ENCODE measurements around the gene MRPL16.

Gene MRPL16

DNA sequence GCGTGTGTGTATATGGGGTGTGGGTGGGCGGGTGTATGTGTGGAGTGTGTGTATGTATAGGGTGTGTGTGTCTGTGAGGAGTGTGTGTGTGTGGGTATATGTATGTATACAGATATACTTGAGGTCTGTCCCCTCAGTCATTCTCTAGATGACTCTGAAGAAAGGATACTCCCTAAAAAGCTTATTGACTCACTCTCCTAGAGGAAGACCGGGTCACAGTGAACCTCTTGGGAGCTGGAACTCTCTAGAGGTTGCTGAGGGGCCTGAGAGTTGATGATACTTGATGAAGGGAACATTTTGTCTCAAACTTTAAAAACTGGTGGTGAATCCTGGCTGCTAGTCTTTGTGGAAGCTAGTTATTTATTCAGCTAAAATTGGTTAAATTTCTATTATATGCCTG, 40.3 kb downstream of the MRPL16 start:
- DNase-seq: no peak

DNA sequence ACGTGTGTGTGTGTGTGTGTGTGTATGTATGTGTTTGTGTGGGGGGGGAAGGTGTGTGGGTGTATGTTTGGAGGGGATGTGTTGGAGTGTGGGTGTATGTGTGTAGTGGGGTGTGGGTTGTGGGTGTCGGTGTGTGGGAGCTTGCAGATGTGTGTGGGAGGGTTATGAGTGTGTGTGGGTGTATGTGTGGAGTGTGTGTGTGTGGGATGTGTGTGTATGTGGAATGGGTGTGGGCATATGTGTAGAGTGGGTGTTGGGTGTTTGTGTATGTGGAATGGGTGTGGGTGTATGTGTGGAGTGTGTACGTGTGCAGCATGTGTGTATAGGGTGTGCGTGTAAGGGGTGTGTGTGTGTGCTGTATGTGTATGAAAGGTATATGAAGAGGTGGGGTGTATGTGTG, 40.8 kb downstream of the MRPL16 start:
- DNase-seq: peak in 1 of 5 experiments; percentile 13

DNA sequence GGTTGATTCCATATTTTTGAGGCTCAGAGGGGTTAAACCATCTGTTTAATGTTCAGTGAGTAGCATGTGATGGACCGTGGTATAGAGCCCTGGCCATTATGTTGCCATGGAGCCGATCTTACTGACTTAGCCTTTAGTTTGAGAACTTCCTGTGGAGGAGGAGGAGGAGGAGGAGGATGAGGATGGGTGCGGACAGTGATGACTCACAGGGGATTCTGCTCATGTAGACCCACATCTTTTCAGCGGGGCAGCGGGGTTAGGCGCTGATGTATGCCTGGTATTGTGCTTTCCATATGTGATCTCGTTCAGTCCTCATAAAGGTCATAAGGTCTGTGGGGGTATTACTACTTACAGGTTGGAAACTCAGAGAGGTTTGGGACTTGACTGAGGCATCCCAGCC, 41.5 kb downstream of the MRPL16 start:
- no peak for DNase-seq

DNA sequence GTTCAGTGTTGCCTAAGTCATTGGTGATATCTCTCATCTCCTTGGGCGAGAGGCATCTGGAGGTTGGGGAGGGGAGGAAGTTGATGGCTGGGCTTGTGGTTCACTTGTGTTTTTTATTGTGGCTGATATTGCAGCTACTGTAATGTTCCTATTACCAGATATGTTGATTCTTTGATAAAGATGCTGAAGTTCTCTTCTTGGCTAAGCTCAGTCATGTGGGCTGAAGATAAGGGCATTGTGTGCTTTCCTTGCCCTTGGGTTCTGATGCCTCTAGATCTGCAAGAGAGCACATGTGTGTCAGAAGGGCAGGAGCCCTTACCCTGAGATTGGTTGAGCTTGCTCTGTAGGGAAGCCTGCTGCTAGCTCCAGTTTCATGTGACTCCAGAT, 43.4 kb downstream of the MRPL16 start:
- peak in 2 of 5 experiments; percentile 28 to 90 for DNase-seq

DNA sequence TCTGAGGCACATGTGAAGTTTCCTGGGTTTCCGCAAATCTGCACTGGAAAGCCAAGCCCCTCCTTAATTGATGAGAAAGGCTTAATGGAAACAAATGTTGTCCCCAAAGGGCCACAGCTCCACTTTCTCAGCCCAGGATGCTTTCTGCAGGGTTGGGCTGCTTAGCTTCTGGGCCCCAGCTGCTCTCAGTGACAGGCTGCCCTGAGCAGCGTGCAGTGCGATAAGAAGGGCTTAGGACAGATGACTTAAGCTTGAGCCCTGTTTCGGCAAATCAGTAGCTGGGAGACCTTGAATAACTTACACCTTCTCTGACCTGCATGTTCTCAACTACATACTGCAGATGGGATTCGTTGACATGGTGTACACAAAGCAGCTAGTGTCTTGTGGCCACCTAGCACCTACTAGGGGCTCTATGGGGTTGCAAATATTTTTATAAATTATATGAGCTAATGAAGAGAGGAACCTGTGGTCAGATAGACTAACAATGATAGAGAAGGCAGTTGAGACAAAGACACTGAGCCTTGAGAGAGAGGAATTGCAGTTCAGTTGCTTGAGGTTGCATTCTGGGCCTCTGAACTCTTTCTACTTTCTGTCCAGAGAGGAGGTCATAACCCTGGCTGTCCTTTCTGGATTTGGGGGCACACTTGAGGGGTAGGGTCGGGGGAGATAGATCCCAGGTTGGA, 43.9 kb downstream of the MRPL16 start:
- peak in 1 of 5 experiments; percentile 27 for DNase-seq

GRCh38 chr11:59765068-59765735, 45.4 kb downstream of the MRPL16 start:
- no peak for DNase-seq

GRCh38 chr11:59761993-59762392, 48.6 kb downstream of the MRPL16 start:
- no peak for DNase-seq

DNA sequence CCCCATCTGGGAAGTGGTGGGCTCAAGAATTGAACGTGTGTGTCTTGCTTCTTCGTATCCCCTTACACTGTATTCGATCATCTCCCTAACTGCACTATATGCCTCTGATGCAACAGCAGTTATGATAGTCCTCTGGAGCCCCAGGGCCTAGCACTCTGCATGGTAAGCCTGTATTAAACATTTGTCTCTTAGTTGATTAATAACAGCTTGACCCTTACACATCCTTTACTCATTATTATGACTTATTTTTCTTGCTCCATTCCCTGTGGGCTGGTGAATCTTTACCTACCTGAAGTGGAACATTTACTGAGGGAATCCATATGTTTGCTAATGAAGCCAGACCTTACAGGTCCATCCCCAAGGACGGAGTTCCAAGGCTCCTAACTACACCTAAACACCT, 49.8 kb downstream of the MRPL16 start:
- no peak for DNase-seq

DNA sequence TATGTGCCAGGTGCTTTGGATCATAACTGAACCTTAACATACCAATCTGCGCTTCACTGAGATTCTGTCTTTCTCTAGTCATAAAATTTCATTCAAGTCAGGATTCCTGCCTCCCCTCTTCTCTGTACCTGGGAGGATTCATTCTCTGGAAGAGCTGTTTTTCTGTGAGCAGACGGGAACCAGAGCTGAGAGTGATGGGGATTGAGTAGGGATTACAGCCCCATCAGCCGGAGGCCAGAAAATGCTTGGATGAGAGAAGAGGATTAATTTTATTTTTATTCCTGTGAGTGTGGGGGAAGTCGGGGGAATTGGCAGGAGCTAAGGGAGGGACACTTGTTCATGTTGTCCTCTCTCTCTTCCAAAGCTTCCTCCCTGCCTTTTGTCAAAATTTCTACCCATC, 50.7 kb downstream of the MRPL16 start:
- no peak for DNase-seq

DNA sequence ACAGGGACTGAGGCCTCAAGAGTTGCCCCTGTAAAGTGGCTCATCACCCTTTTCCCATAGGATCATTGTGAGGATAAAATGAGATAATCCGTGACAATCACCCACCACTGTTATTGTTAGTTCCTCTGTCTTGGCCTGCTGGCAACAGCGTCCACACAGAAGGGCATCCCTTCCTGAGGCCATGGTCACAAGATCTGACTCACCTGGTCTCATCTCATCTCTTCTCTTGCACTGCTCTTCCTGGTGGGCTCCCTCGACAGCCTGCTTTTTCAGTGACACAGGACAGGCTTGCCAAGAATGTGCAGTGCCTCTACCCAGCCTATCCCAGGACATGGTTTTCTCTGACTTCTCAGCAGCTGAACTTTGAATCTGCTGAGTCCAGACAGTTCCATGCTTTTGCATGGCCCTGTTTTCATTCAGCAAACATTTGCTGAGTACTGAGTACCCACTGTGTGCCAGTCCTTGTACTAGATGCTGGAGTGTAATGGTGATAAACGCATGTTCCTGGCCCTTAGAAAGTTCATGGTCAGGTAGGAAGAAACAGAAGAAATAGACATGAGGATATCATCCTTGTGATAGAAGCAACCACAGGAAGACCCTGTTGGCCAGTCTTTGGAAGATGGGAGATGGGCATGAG, 52.1 kb downstream of the MRPL16 start:
- DNase-seq: no peak

DNA sequence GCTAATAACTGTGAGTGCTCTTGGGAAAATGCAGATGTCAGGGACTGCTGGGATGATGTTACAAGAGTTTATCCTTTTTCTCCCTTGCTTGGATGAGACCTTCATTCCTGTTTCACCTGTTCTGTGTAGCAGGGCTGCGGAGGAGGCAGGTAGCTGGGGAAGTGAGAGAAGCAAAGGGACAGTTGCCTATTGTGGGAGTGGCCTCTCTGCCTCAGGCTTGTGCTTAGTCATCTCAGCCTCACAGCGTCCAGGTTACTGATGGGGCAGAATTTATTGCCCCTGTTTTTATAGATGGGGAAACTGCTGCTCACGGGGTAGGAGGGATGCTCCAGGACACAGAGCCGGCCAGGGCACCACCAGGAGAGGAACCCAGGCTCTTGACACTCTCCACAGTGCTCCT, 53.7 kb downstream of the MRPL16 start:
- no peak for DNase-seq

DNA sequence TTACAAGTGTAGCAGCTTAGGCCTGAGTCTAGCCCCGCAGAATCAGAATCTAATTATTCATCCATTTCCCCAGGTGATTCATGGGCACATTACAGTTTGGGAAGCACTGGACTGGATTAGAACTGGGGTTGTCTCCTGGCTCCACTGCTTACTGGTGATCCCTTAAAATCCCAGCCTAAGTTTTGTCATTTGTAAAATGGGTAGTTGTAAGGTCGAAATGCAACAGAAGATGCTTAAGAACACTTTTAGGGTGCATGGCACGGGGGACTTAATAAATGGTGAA, 54.1 kb downstream of the MRPL16 start:
- DNase-seq: no peak
